BE2C (cell line): ENCODE measurements around the gene GNAO1.
A peak's percentile ranks its signal among the peaks of the same experiment; 100 is the strongest.

Experiments
- DNase-seq: peaks from one replicate; pipeline ENCODE4 v3.0.0-alpha.2; 2020
- H3K27me3 ChIP-seq: fragments of 250-450 bp; sonication (Bioruptor Pico); 2 replicates; pipeline ENCODE4 v1.5.1; 2020; ENCODE audit warnings: mild to moderate bottlenecking
- H3K36me3 ChIP-seq: fragments of 250-450 bp; sonication (Bioruptor Pico); 2 replicates; pipeline ENCODE4 v1.5.1; 2020; ENCODE audit warnings: mild to moderate bottlenecking
- H3K4me1 ChIP-seq: fragments of 250-450 bp; sonication (Bioruptor Pico); 2 replicates; pipeline ENCODE4 v1.5.1; 2020
- H3K4me3 ChIP-seq: 2 replicates; pipeline ENCODE4 v1.5.1; 2011; ENCODE audit warnings: low read depth, low read length
- H3K9me3 ChIP-seq: fragments of 250-450 bp; sonication (Bioruptor Pico); 2 replicates; pipeline ENCODE4 v1.5.1; 2020
- CTCF ChIP-seq: IDR thresholded peaks from 2 replicates; pipeline ENCODE4 v1.5.1; 2012; ENCODE audit warnings: mild to moderate bottlenecking, low read depth, low read length

The GNAO1 gene

GRCh38 chr16:56238188-56238587 lies 46.9 kb downstream of the GNAO1 start:
- DNase-seq = no peak
- no peak for TF ChIP-seq CTCF
- H3K36me3 ChIP-seq = peaks cover 22% of the 10 kb centered on the region

GRCh38 chr16:56241596-56241995 lies 50.3 kb downstream of the GNAO1 start:
- H3K36me3 ChIP-seq = peaks cover 12% of the 10 kb centered on the region
- H3K9me3 ChIP-seq = no peaks in the 10 kb centered on the region
- H3K4me1 ChIP-seq = peaks cover 26% of the 10 kb centered on the region
- no peak overlapping the region for H3K4me3 ChIP-seq
- DNase-seq = no peak
- TF ChIP-seq CTCF = no peak
- no peaks in the 10 kb centered on the region for H3K27me3 ChIP-seq

More at GRCh38 chr16:56238188-56238587, 46.9 kb downstream of the GNAO1 start:
- H3K9me3 ChIP-seq = no peaks in the 10 kb centered on the region
- H3K4me1 ChIP-seq = peaks cover 14% of the 10 kb centered on the region
- no peak overlapping the region for H3K4me3 ChIP-seq
- H3K27me3 ChIP-seq = no peaks in the 10 kb centered on the region

GRCh38 chr16:56242740-56243139 lies 51.5 kb downstream of the GNAO1 start:
- TF ChIP-seq CTCF = no peak
- Histone ChIP-seq H3K36me3 (peaks cover 14% of the 10 kb centered on the region), H3K27me3 (no peaks in the 10 kb centered on the region), H3K4me3 (no peak overlapping the region), H3K4me1 (peaks cover 30% of the 10 kb centered on the region), H3K9me3 (no peaks in the 10 kb centered on the region)
- no peak for DNase-seq

GRCh38 chr16:56244612-56245011 lies 53.3 kb downstream of the GNAO1 start:
- TF ChIP-seq CTCF = no peak
- no peak overlapping the region for H3K4me3 ChIP-seq

GRCh38 chr16:56245197-56245596 lies 53.9 kb downstream of the GNAO1 start:
- no peak for TF ChIP-seq CTCF
- peak; percentile 51 for DNase-seq
- Histone ChIP-seq H3K27me3 (no peaks in the 10 kb centered on the region), H3K9me3 (no peaks in the 10 kb centered on the region), H3K36me3 (peaks cover 34% of the 10 kb centered on the region), H3K4me1 (peaks cover 30% of the 10 kb centered on the region), H3K4me3 (no peak overlapping the region)

More at GRCh38 chr16:56244612-56245011, 53.3 kb downstream of the GNAO1 start:
- DNase-seq = no peak
- Histone ChIP-seq H3K36me3 (peaks cover 30% of the 10 kb centered on the region), H3K27me3 (no peaks in the 10 kb centered on the region), H3K4me1 (peaks cover 30% of the 10 kb centered on the region), H3K9me3 (no peaks in the 10 kb centered on the region)

- no peaks in the 10 kb centered on the region for H3K27me3 ChIP-seq
- peaks cover 30% of the 10 kb centered on the region for H3K4me1 ChIP-seq
- DNase-seq = peak; percentile 91
- H3K9me3 ChIP-seq = no peaks in the 10 kb centered on the region
- peak; percentile 53 for TF ChIP-seq CTCF
- peaks cover 40% of the 10 kb centered on the region for H3K36me3 ChIP-seq
- H3K4me3 ChIP-seq = no peak overlapping the region
Observed at GRCh38 chr16:56246051-56246817, 54.9 kb downstream of the GNAO1 start.
